Kidney epithelial cell (primary cell): Measurements from ENCODE around the gene ZFAND6. TPM values are rescaled to one million over a fixed set of nuclear protein-coding genes. Genes with fewer than 3 reads are reported as not detected.

Experiments
- DNase-seq: peaks from one replicate; pipeline ENCODE4 v3.0.0-alpha.2; 2010; ENCODE audit warnings: low read depth
- H3K27me3 ChIP-seq: 2 replicates; pipeline ENCODE4 v1.6.0; 2011; ENCODE audit warnings: low read length; ENCODE audit not compliant: control insufficient read depth, insufficient read depth
- H3K36me3 ChIP-seq: 2 replicates; pipeline ENCODE4 v1.5.1; 2011; ENCODE audit warnings: low read length; ENCODE audit not compliant: control insufficient read depth, insufficient read depth
- H3K4me3 ChIP-seq: 2 replicates; pipeline ENCODE4 v1.5.1; 2011; ENCODE audit warnings: low read depth, mild to moderate bottlenecking, control low read depth, low read length
- total RNA-seq: library from RNA; depleted of rRNA; stranded (reverse); fragments of >200 nt; gene quantifications from 2 replicates; pipeline ENCODE4 v1.2.3, GENCODE V29; 2015
- TF ChIP-seq, protein P1 (sequence below): IDR thresholded peaks from 2 replicates; pipeline ENCODE4 v1.5.1; 2011; ENCODE audit warnings: mild to moderate bottlenecking, moderate library complexity, low read length, control low read depth, inconsistent platforms; ENCODE audit not compliant: insufficient read depth, poor library complexity, severe bottlenecking

Gene ZFAND6
- total RNA-seq, 1 donor from 2014 or later = 114 TPM

DNA sequence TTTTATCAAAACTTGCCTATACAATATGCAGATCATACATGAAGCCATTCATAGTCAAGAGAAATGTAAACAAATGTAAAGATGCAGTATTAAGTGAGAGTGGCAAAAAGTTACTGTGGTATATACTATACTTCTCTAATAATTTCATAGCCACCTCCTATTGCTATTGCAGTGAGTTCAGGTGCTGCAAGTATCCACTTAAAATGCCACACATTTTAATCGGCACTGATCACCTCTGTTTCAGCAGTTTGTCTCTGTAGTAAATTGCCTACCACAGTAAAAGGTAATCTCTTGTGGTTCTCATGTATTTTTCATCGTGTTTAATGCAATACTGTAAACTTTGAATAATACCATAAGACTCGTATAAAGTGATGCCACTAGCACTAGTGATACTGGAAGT, 72.9 kb downstream of the ZFAND6 start:
- no peak for DNase-seq
- TF ChIP-seq, protein P1, sequence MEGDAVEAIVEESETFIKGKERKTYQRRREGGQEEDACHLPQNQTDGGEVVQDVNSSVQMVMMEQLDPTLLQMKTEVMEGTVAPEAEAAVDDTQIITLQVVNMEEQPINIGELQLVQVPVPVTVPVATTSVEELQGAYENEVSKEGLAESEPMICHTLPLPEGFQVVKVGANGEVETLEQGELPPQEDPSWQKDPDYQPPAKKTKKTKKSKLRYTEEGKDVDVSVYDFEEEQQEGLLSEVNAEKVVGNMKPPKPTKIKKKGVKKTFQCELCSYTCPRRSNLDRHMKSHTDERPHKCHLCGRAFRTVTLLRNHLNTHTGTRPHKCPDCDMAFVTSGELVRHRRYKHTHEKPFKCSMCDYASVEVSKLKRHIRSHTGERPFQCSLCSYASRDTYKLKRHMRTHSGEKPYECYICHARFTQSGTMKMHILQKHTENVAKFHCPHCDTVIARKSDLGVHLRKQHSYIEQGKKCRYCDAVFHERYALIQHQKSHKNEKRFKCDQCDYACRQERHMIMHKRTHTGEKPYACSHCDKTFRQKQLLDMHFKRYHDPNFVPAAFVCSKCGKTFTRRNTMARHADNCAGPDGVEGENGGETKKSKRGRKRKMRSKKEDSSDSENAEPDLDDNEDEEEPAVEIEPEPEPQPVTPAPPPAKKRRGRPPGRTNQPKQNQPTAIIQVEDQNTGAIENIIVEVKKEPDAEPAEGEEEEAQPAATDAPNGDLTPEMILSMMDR = no peak
- no peak overlapping the region for H3K4me3 ChIP-seq
- no peaks in the 10 kb centered on the region for H3K36me3 ChIP-seq
- H3K27me3 ChIP-seq = no peaks in the 10 kb centered on the region

DNA sequence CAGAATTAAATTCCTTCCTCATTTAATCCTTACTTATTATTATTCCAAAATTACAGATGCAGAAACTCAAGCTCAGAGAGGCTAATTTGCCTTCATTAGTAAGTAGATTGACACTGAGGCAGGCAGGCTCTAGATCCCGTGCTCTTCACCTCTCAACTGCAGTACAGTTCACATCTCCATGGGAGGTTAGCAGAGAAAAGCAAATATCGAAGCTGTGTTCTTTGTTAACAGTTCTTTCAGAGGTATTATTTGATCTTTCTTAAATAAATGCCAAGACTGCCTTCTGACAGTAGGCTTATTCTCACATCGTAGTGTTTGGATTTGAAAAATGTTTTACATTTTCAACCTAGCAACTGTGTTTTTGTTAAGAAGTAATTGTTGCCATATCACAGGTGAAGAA, 77.4 kb downstream of the ZFAND6 start:
- Histone ChIP-seq H3K4me3 (no peak overlapping the region), H3K27me3 (no peaks in the 10 kb centered on the region), H3K36me3 (no peaks in the 10 kb centered on the region)
- TF ChIP-seq, protein P1 = no peak
- DNase-seq = no peak

DNA sequence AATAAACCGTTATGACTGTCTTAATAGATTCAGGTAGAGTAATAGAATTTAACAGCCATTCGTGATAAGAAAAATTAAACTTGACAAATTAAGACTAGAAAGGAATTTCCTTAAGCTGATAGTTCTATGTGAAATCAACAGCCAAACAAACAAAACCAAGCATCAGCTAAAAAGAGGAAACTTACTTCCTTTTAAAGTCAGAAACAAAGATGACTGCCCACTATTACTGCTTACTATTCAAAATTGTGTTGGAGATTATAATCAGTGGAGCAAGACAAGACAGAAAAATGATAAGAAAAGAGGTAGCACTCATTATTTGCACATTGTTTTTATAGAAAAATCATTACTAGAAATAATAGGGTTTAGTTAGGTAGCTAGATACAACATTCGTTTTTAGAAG, 79.5 kb downstream of the ZFAND6 start:
- DNase-seq = no peak
- Histone ChIP-seq H3K27me3 (no peaks in the 10 kb centered on the region), H3K36me3 (no peaks in the 10 kb centered on the region), H3K4me3 (no peak overlapping the region)
- TF ChIP-seq, protein P1 = no peak

DNA sequence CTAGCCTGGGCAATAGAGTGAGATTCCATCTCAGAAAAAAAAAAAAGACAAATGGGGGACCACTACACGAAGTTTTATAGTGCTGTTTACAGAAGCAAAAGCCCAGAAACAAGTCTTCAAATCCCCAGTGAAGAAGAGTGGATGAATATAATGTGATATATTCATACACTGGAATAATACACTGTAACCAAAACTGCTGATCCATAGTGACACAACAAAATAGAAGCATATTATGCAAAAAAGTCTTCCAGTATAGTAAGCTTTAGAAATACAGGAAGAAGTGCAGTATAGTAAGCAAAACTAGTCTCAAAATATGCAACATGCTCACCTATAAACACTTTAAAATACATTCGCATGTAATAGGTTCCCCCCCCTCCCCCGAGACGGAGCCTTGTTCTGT, 81.4 kb downstream of the ZFAND6 start:
- H3K4me3 ChIP-seq = no peak overlapping the region
- TF ChIP-seq, protein P1 = no peak
- H3K36me3 ChIP-seq = no peaks in the 10 kb centered on the region
- no peak for DNase-seq
- no peaks in the 10 kb centered on the region for H3K27me3 ChIP-seq

DNA sequence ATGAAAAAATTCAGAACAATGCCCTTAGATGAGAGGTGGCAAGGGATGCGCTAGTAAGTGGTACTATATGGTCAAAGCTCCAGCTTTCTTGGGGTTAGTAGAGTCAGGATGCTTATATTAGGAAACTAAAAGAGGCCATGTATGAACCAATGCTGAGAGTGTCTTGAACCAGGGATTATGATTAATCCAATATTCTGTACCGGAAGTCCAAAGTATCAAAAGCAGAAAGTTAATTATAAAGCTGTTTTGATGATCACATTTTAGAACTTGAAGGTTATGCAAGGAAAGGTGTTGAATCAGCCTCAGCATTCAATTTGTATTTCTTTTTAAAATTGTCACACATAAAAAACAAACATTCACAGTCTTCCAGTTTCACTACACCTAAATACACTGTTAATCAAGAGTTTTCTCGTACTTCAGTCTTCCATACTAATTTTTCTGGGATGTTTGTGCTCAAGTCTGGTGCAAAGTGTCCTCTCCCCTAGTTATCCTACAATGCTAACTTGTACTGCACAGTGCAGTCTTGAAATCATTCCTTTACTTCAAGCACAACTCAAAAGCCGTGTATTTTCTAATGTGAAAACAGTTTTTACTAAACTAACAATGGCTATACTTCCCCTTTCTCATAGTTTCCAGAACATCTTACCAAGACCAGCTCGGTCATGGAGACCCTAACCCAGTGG, 82.6 kb downstream of the ZFAND6 start:
- H3K4me3 ChIP-seq = no peak overlapping the region
- no peaks in the 10 kb centered on the region for H3K27me3 ChIP-seq
- no peaks in the 10 kb centered on the region for H3K36me3 ChIP-seq
- TF ChIP-seq, protein P1 = no peak
- no peak for DNase-seq

DNA sequence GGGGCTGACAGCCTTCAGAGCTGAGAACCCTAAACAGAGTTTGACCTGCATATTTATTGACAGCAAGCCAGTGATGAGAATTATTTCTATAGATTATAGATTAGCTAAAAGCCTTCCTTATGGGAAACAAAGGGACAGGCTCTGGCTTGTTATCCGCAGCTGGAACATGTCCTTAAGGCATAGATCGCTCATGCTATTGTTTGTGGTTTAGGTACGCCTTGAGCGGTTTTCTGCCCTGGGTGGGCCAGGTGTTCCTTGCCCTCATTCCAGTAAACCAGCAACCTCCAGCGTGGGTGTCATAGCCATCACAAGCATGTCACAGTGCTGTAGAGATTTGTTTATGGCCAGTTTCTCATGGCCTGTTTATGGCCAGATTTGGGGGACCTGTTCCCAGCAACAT, 83.2 kb downstream of the ZFAND6 start:
- Histone ChIP-seq H3K4me3 (no peak overlapping the region), H3K36me3 (no peaks in the 10 kb centered on the region), H3K27me3 (no peaks in the 10 kb centered on the region)
- DNase-seq = no peak
- TF ChIP-seq, protein P1 = no peak
